Astrocyte (in vitro differentiated cells and primary cell): ENCODE data around the gene AAMP. TPM values are rescaled to one million over a fixed set of nuclear protein-coding genes. Genes with fewer than 3 reads are reported as not detected.

Experiments used
- DNase-seq: peaks from one replicate; pipeline ENCODE4 v3.0.0-alpha.2; 2010; ENCODE audit warnings: low read depth
- FAIRE-seq: peaks from 2 replicates; lab custom pipeline; 2011; peaks lifted over from hg19 to GRCh38; lab: Jason Lieb, UNC
- H2AFZ ChIP-seq: 2 replicates; pipeline ENCODE4 v1.6.0; 2012; ENCODE audit warnings: low read depth, low read length, inconsistent platforms
- H3K27ac ChIP-seq: 2 replicates; pipeline ENCODE4 v1.5.1; 2011; ENCODE audit warnings: low read depth, low read length, inconsistent platforms
- H3K27me3 ChIP-seq: 2 replicates; pipeline ENCODE4 v1.6.0; 2011; ENCODE audit warnings: low read length, inconsistent platforms; ENCODE audit not compliant: insufficient read depth
- H3K36me3 ChIP-seq: 2 replicates; pipeline ENCODE4 v1.5.1; 2011; ENCODE audit warnings: low read length, inconsistent platforms; ENCODE audit not compliant: insufficient read depth
- H3K4me1 ChIP-seq: 2 replicates; pipeline ENCODE4 v1.5.1; 2011; ENCODE audit warnings: low read length, inconsistent platforms; ENCODE audit not compliant: insufficient read depth
- H3K4me2 ChIP-seq: 2 replicates; pipeline ENCODE4 v1.6.0; 2012; ENCODE audit warnings: low read length, inconsistent platforms
- H3K4me3 ChIP-seq: 2 replicates; pipeline ENCODE4 v1.5.1; 2011; ENCODE audit warnings: low read depth, mild to moderate bottlenecking, low read length, inconsistent platforms; ENCODE audit not compliant: insufficient read depth
- H3K79me2 ChIP-seq: 2 replicates; pipeline ENCODE4 v1.6.0; 2012; ENCODE audit warnings: mild to moderate bottlenecking, low read length, inconsistent platforms; ENCODE audit not compliant: insufficient read depth
- H3K9ac ChIP-seq: 2 replicates; pipeline ENCODE4 v1.6.0; 2012; ENCODE audit warnings: mild to moderate bottlenecking, low read length, inconsistent platforms
- H3K9me3 ChIP-seq: 2 replicates; pipeline ENCODE4 v1.5.1; 2012; ENCODE audit warnings: low read depth, mild to moderate bottlenecking, low read length, inconsistent platforms; ENCODE audit not compliant: insufficient read depth
- H4K20me1 ChIP-seq: 2 replicates; pipeline ENCODE4 v1.6.0; 2012; ENCODE audit warnings: low read length, inconsistent platforms; ENCODE audit not compliant: insufficient read depth
- H3K27ac Mint-ChIP-seq: one replicate; pipeline ENCODE4 v1.8.0; 2021; ENCODE audit warnings: mild to moderate bottlenecking, mixed read lengths; ENCODE audit not compliant: unreplicated experiment
- H3K27me3 Mint-ChIP-seq: one replicate; pipeline ENCODE4 v1.8.0; 2021; ENCODE audit warnings: low read depth, mixed read lengths; ENCODE audit not compliant: unreplicated experiment
- H3K36me3 Mint-ChIP-seq: one replicate; pipeline ENCODE4 v1.8.0; 2021; ENCODE audit warnings: low read depth, mixed read lengths; ENCODE audit not compliant: unreplicated experiment
- H3K4me1 Mint-ChIP-seq: one replicate; pipeline ENCODE4 v1.8.0; 2021; ENCODE audit warnings: low read depth, mixed read lengths; ENCODE audit not compliant: unreplicated experiment
- H3K4me3 Mint-ChIP-seq: one replicate; pipeline ENCODE4 v1.8.0; 2021; ENCODE audit warnings: mild to moderate bottlenecking, moderate library complexity, mixed read lengths; ENCODE audit not compliant: unreplicated experiment
- H3K9me3 Mint-ChIP-seq: one replicate; pipeline ENCODE4 v1.8.0; 2021; ENCODE audit warnings: mild to moderate bottlenecking, mixed read lengths; ENCODE audit not compliant: unreplicated experiment
- CTCF ChIP-seq: IDR thresholded peaks from 2 replicates; pipeline ENCODE4 v1.5.1; 2011; ENCODE audit warnings: low read depth, mild to moderate bottlenecking, inconsistent platforms, low read length, moderate library complexity; ENCODE audit not compliant: insufficient read depth
- EZH2 ChIP-seq: IDR thresholded peaks from 2 replicates; pipeline ENCODE4 v1.6.1; 2012; ENCODE audit warnings: mild to moderate bottlenecking, low read length, inconsistent platforms; ENCODE audit not compliant: insufficient read depth
- total RNA-seq: library from RNA; stranded (reverse); gene quantifications from 2 replicates; pipeline ENCODE4 v1.2.1, GENCODE V29; 2021

The AAMP gene
- total RNA-seq, 1 donor from 2014 or later, result 87.3 TPM

GRCh38 chr2:218264773-218265561 is 5.0 kb downstream of the AAMP start:
- DNase-seq, result no peak
- no peaks in the 10 kb centered on the region for H3K27me3 ChIP-seq
- Mint-ChIP-seq H3K27ac (peak overlapping the region; percentile 34), H3K9me3 (no peaks in the 10 kb centered on the region), H3K4me3 (no peak overlapping the region), H3K4me1 (peaks cover 21% of the 10 kb centered on the region), H3K36me3 (peaks cover 24% of the 10 kb centered on the region), H3K27me3 (no peaks in the 10 kb centered on the region)
- H3K4me1 ChIP-seq, result peaks cover 4% of the 10 kb centered on the region
- H4K20me1 ChIP-seq, result peaks cover 43% of the 10 kb centered on the region
- no peak overlapping the region for H3K4me3 ChIP-seq
- H3K36me3 ChIP-seq, result peaks cover 21% of the 10 kb centered on the region
- H3K4me2 ChIP-seq, result no peak overlapping the region
- H3K9me3 ChIP-seq, result no peaks in the 10 kb centered on the region
- H3K27ac ChIP-seq, result no peak overlapping the region
- H3K79me2 ChIP-seq, result peaks cover 19% of the 10 kb centered on the region
- H3K9ac ChIP-seq, result no peak overlapping the region
- no peak for FAIRE-seq
- no peak overlapping the region for H2AFZ ChIP-seq
- TF ChIP-seq EZH2 (no peak), CTCF (no peak)

GRCh38 chr2:218263817-218264641 is 5.9 kb downstream of the AAMP start:
- TF ChIP-seq EZH2 (no peak), CTCF (no peak)
- H3K4me3 Mint-ChIP-seq, result peak overlapping the region; percentile 9
- no peak for DNase-seq
- H3K4me1 ChIP-seq, result peaks cover 7% of the 10 kb centered on the region
- H3K27me3 Mint-ChIP-seq, result no peaks in the 10 kb centered on the region
- peaks cover 10% of the 10 kb centered on the region for H3K79me2 ChIP-seq
- H4K20me1 ChIP-seq, result peaks cover 36% of the 10 kb centered on the region
- H3K9me3 Mint-ChIP-seq, result no peaks in the 10 kb centered on the region
- H3K4me2 ChIP-seq, result no peak overlapping the region
- H3K4me1 Mint-ChIP-seq, result peaks cover 26% of the 10 kb centered on the region
- peaks cover 21% of the 10 kb centered on the region for H3K36me3 ChIP-seq
- H3K27ac ChIP-seq, result no peak overlapping the region
- H3K4me3 ChIP-seq, result no peak overlapping the region
- H3K27ac Mint-ChIP-seq, result peak overlapping the region; percentile 55
- H3K36me3 Mint-ChIP-seq, result peaks cover 21% of the 10 kb centered on the region
- no peaks in the 10 kb centered on the region for H3K27me3 ChIP-seq
- H2AFZ ChIP-seq, result no peak overlapping the region
- no peak overlapping the region for H3K9ac ChIP-seq
- H3K9me3 ChIP-seq, result no peaks in the 10 kb centered on the region
- FAIRE-seq, result no peak
